K562 (cell line): Measurements from ENCODE around the gene CPOX. TPM values are rescaled to one million over a fixed set of nuclear protein-coding genes. Genes with fewer than 3 reads are reported as not detected.

Experiments used
- ATAC-seq: fragments of 200-7000 bp; cut with Tn5 transposase; 3 replicates; pipeline ENCODE4 v1.9.1; 2020; ENCODE audit warnings: moderate library complexity
- BruUV-seq: library from RNA; stranded (reverse); fragments of 400-500 nt; replicated peaks from 2 replicates; lab custom pipeline; 2021; lab: Mats Ljungman, UMichigan
- CTCF ChIA-PET: fragments of 300-600 bp; formaldehyde crosslinking; extraction: SDS; loops from one replicate; lab custom pipeline; 2021; ENCODE audit warnings: low intra/inter-chr PET ratio; lab: Yijun Ruan, JAX
- POLR2A ChIA-PET: fragments of 300-600, 350-650 bp; sonication (Branson Sonifier 250); formaldehyde crosslinking; extraction: SDS; loops from one replicate; lab custom pipeline; 2021; ENCODE audit warnings: antibody characterized with exemption, inconsistent platforms; lab: Yijun Ruan, JAX
- DNase-seq, 4 experiments: peaks; one replicate each; pipeline versions ENCODE4 v3.0.0 to v3.0.0-alpha.2; 2011 to 2018; ENCODE audit warnings: low spot score in 3 of 4, mixed read lengths in 3 of 4; ENCODE audit errors: extremely low read depth in 1 of 4
- FAIRE-seq: peaks from 2 replicates; lab custom pipeline; 2011; peaks lifted over from hg19 to GRCh38; lab: Jason Lieb, UNC
- H2AFZ ChIP-seq: 2 replicates; pipeline ENCODE4 v1.6.0; 2011; ENCODE audit warnings: low read depth, low read length, control low read depth, inconsistent platforms
- H3K27ac ChIP-seq: fragments of 200-600 bp; 3 replicates; pipeline ENCODE4 v1.8.0; 2011; ENCODE audit warnings: low read depth, mild to moderate bottlenecking, control low read depth, inconsistent platforms, low read length, moderate library complexity, mixed read lengths; ENCODE audit errors: extremely low read depth
- H3K27me3 ChIP-seq, 2 experiments: fragments of 300-600 bp in 1 of 2; 2 replicates in 1 of 2; 3 replicates in 1 of 2; pipeline versions ENCODE4 v1.6.0 to v1.8.0; 2011; ENCODE audit warnings: inconsistent platforms in 2 of 2, low read length in 2 of 2, mild to moderate bottlenecking in 1 of 2, mixed read lengths in 1 of 2, moderate library complexity in 1 of 2; ENCODE audit not compliant: control insufficient read depth in 2 of 2, insufficient read depth in 2 of 2
- H3K36me3 ChIP-seq: fragments of 300-600 bp; 3 replicates; pipeline ENCODE4 v1.8.0; 2011; ENCODE audit warnings: mild to moderate bottlenecking, low read length, inconsistent platforms; ENCODE audit not compliant: control insufficient read depth, insufficient read depth
- H3K4me1 ChIP-seq, 2 experiments: fragments of 200-600 bp in 1 of 2; replicated peaks in 1 of 2; 2 replicates in 1 of 2; 3 replicates in 1 of 2; pipeline versions ENCODE4 v1.5.1 to v1.8.0; 2011; ENCODE audit warnings: inconsistent platforms in 2 of 2, low read length in 2 of 2, mild to moderate bottlenecking in 1 of 2, mixed read lengths in 1 of 2, moderate library complexity in 1 of 2; ENCODE audit not compliant: control insufficient read depth in 2 of 2, insufficient read depth in 2 of 2
- H3K4me2 ChIP-seq: 2 replicates; pipeline ENCODE4 v1.6.1; 2011; ENCODE audit warnings: low read length, control low read depth, inconsistent platforms, mixed read lengths; ENCODE audit not compliant: insufficient read depth
- H3K4me3 ChIP-seq: fragments of 200-600 bp; sonication (generic), shearing (Covaris generic); 2 replicates; pipeline ENCODE4 v1.5.1; 2016; ENCODE audit warnings: control low read depth, inconsistent platforms
- H3K79me2 ChIP-seq: fragments of 200-600 bp; 3 replicates; pipeline ENCODE4 v1.8.0; 2011; ENCODE audit warnings: low read length, inconsistent platforms; ENCODE audit not compliant: control insufficient read depth, insufficient read depth
- H3K9ac ChIP-seq, 2 experiments: 2 replicates each; pipeline versions ENCODE4 v1.6.0 to v1.6.1; 2011; ENCODE audit warnings: low read depth in 2 of 2, low read length in 2 of 2, control low read depth in 1 of 2, inconsistent platforms in 1 of 2, mild to moderate bottlenecking in 1 of 2, mixed read lengths in 1 of 2; ENCODE audit not compliant: insufficient read depth in 1 of 2
- H3K9me1 ChIP-seq: one replicate; pipeline ENCODE4 v1.6.0; 2011; ENCODE audit warnings: inconsistent platforms, mild to moderate bottlenecking, low read length, moderate library complexity; ENCODE audit not compliant: control insufficient read depth, insufficient read depth
- H3K9me3 ChIP-seq: replicated peaks from 2 replicates; pipeline ENCODE4 v1.5.1; 2011; ENCODE audit warnings: low read depth, low read length, inconsistent platforms; ENCODE audit not compliant: control insufficient read depth, insufficient read depth
- H4K20me1 ChIP-seq: replicated peaks from 2 replicates; pipeline ENCODE4 v1.6.1; 2011; ENCODE audit warnings: low read length, inconsistent platforms, mixed read lengths; ENCODE audit not compliant: control insufficient read depth, insufficient read depth
- ARNT ChIP-seq, 2 experiments: fragments of 450-650 bp; IDR thresholded peaks; 2 replicates each; pipeline ENCODE4 v1.6.1; 2016; ENCODE audit warnings: mild to moderate bottlenecking in 1 of 2
- CBFA2T3 ChIP-seq: fragments of 450-650 bp; IDR thresholded peaks from 2 replicates; pipeline ENCODE4 v1.6.1; 2017
- HINFP ChIP-seq: fragments of 450-650 bp; conservative IDR thresholded peaks from 2 replicates; pipeline ENCODE4 v1.6.1; 2016; ENCODE audit warnings: missing genetic modification characterization, low read depth, mild to moderate bottlenecking, control low read depth, missing compliant biosample characterization
- HMG20B ChIP-seq: fragments of 250-450 bp; sonication (Bioruptor Pico); IDR thresholded peaks from 2 replicates; pipeline ENCODE4 v1.5.0; 2021; ENCODE audit warnings: mild to moderate bottlenecking
- ZBTB7A ChIP-seq: IDR thresholded peaks from 2 replicates; pipeline ENCODE4 v1.6.1; 2011; ENCODE audit warnings: low read depth, mild to moderate bottlenecking, low read length, moderate library complexity, borderline replicate concordance; ENCODE audit not compliant: control insufficient read depth
- ZNF184 ChIP-seq: sonication (generic); formaldehyde crosslinking; IDR thresholded peaks from 2 replicates; pipeline ENCODE4 v1.5.0; 2020; ENCODE audit warnings: missing genetic modification reagents
- ZNF384 ChIP-seq: IDR thresholded peaks from 2 replicates; pipeline ENCODE4 v1.6.1; 2012; ENCODE audit warnings: low read depth, low read length, improper control_type of control experiment
- ZNF780A ChIP-seq: fragments of 250-450 bp; sonication (Bioruptor Pico); IDR thresholded peaks from 2 replicates; pipeline ENCODE4 v1.5.0; 2021; ENCODE audit warnings: mild to moderate bottlenecking
- WGBS: fragments of 100-300 bp; shearing (Covaris generic); methylation state at CpG from one replicate; pipeline ENCODE4 v1.1.6; 2016; ENCODE audit warnings: low coverage, mixed read lengths; ENCODE audit not compliant: insufficient coverage; ENCODE audit errors: missing lambda C conversion rate; 5-methylcytosine and 5-hydroxymethylcytosine counted together
- in situ Hi-C: fragments of 300-500 bp; cut with MboI; formaldehyde crosslinking; loops from 4 replicates; pipeline ENCODE4 v1.15.0; 2018; ENCODE audit warnings: inconsistent platforms, mixed read lengths
- intact Hi-C: fragments of 100-400 bp; cut with micrococcal nuclease; formaldehyde crosslinking; loops from 2 replicates; pipeline ENCODE4 v1.14.2; 2022
- polyA plus RNA-seq, 8 experiments: library from polyadenylated mRNA; depleted of rRNA in 4 of 8; stranded (reverse) in 5 of 8; unstranded in 3 of 8; fragments of >200 nt; fragmentation: Nextera tagmentation in 2 of 8; fragmentation: Illumina TruSeq in 1 of 8; extraction: Ambion mirVana in 2 of 8; extraction: Trizol in 1 of 8; gene quantifications; 2 replicates each; pipeline versions ENCODE4 v1.2.1 to v1.2.3, GENCODE V29; 2011 to 2014; ENCODE audit warnings: inconsistent platforms in 1 of 8, missing spikeins in 1 of 8
- total RNA-seq, 7 experiments: library from RNA; depleted of rRNA in 6 of 7; stranded (reverse); fragments of >200 nt in 6 of 7; fragmentation: Illumina TruSeq in 2 of 7; extraction: Trizol in 2 of 7; gene quantifications; 2 replicates each; pipeline versions ENCODE4 v1.2.1 to v1.2.3, GENCODE V29; 2011 to 2021; ENCODE audit warnings: low replicate concordance in 1 of 7
- TF ChIP-seq, protein P1 (sequence below), 2 experiments: fragments of 450-650 bp; formaldehyde crosslinking in 1 of 2; IDR thresholded peaks; 2 replicates each; pipeline versions ENCODE4 v1.4.0 to v1.6.1; 2014 to 2020; ENCODE audit warnings: mild to moderate bottlenecking in 2 of 2, borderline replicate concordance in 1 of 2, low read depth in 1 of 2
- TF ChIP-seq, protein P2 (sequence below): IDR thresholded peaks from 2 replicates; pipeline ENCODE4 v1.6.1; 2016; ENCODE audit warnings: missing genetic modification characterization, missing compliant biosample characterization

The CPOX gene
- total and polyA plus RNA-seq, 9 of the 15 experiments (the other 6 are each of a cell fraction or from before 2014, with no cell fraction given) = 14.6 to 82.1 (median 24.8) TPM

DNA sequence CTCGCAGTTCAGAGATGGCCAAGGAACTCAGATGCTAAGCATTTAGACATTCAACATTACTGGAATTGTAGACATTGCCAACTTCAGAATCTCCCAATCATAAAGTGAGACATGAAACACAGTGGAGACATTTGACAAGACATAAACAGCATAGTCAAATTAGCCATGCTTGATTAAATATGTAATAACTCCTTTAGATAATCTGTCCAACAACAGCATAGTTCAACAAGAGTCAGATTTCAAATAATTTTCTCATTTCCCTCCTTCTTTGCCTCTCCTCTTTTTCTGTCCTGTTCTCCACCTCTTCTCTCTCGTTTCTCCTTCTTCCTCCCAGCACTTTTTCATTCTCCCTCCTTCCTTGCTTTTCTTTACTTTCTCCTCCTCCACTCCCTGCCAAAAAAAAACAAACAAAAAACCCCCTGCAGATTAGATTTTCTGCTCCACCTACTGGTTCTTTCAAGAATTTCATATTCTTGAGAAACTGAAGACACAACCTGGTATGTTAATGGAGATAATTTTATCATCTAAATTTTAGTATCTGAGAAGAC, 20.2 kb downstream of the CPOX start:
- no TSS peak for BruUV-seq
- H3K27ac ChIP-seq = no peak overlapping the region
- no peak overlapping the region for H3K4me2 ChIP-seq
- FAIRE-seq (peak; percentile 61), DNase-seq (peak in 2 of 4 experiments; percentile 21 to 29), ATAC-seq (peak; percentile 70)
- WGBS = 37% methylated on average over 2 of the region's 2 CpGs
- 0 out of 2 replicates have a peak, but pooled peaks cover 3% of the 10 kb centered on the region for H4K20me1 ChIP-seq
- ChIA-PET POLR2A (interaction anchor here (1.6 kb wide), 1 partner anchor 13 kb away, joined by 3 read pairs; no protein-coding TSS in a partner anchor), CTCF (no interaction called here)
- H3K79me2 ChIP-seq = no peaks in the 10 kb centered on the region
- no peaks in the 10 kb centered on the region for H3K27me3 ChIP-seq
- in situ Hi-C loops (no loop called here), intact Hi-C loops (loop anchor here (10.0 kb wide), 1 partner anchor 228 kb away; no protein-coding TSS in a partner anchor)
- H3K36me3 ChIP-seq = peaks cover 16% of the 10 kb centered on the region; the same call in 2 of the 3 replicates
- peaks cover 6 to 8% of the 10 kb centered on the region in 2 experiments; a peak in 4 of 5 replicates for H3K4me1 ChIP-seq
- H3K4me3 ChIP-seq = no peak overlapping the region
- H2AFZ ChIP-seq = no peak overlapping the region
- H3K9me1 ChIP-seq = no peaks in the 10 kb centered on the region
- H3K9me3 ChIP-seq = no peaks in the 10 kb centered on the region
- no peak overlapping the region for H3K9ac ChIP-seq
- TF ChIP-seq CBFA2T3 = no peak
- TF ChIP-seq ZBTB7A = no peak
- TF ChIP-seq, protein P1, sequence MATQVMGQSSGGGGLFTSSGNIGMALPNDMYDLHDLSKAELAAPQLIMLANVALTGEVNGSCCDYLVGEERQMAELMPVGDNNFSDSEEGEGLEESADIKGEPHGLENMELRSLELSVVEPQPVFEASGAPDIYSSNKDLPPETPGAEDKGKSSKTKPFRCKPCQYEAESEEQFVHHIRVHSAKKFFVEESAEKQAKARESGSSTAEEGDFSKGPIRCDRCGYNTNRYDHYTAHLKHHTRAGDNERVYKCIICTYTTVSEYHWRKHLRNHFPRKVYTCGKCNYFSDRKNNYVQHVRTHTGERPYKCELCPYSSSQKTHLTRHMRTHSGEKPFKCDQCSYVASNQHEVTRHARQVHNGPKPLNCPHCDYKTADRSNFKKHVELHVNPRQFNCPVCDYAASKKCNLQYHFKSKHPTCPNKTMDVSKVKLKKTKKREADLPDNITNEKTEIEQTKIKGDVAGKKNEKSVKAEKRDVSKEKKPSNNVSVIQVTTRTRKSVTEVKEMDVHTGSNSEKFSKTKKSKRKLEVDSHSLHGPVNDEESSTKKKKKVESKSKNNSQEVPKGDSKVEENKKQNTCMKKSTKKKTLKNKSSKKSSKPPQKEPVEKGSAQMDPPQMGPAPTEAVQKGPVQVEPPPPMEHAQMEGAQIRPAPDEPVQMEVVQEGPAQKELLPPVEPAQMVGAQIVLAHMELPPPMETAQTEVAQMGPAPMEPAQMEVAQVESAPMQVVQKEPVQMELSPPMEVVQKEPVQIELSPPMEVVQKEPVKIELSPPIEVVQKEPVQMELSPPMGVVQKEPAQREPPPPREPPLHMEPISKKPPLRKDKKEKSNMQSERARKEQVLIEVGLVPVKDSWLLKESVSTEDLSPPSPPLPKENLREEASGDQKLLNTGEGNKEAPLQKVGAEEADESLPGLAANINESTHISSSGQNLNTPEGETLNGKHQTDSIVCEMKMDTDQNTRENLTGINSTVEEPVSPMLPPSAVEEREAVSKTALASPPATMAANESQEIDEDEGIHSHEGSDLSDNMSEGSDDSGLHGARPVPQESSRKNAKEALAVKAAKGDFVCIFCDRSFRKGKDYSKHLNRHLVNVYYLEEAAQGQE (IDR thresholded peaks at IDR 0.05; ENCODE audit: borderline replicate concordance) = peak; percentile 44; the same call in 1 of the 2 replicates
- TF ChIP-seq, protein P1 (CRISPR knock-in tag; IDR thresholded peaks at IDR 0.05; ENCODE audit: low read depth) = no peak
- TF ChIP-seq ZNF780A (CRISPR knock-in tag) = no peak
- TF ChIP-seq ZNF384 = 0 out of 2 replicates have a peak, but pooled peaks have one; percentile 32
- TF ChIP-seq, protein P2, sequence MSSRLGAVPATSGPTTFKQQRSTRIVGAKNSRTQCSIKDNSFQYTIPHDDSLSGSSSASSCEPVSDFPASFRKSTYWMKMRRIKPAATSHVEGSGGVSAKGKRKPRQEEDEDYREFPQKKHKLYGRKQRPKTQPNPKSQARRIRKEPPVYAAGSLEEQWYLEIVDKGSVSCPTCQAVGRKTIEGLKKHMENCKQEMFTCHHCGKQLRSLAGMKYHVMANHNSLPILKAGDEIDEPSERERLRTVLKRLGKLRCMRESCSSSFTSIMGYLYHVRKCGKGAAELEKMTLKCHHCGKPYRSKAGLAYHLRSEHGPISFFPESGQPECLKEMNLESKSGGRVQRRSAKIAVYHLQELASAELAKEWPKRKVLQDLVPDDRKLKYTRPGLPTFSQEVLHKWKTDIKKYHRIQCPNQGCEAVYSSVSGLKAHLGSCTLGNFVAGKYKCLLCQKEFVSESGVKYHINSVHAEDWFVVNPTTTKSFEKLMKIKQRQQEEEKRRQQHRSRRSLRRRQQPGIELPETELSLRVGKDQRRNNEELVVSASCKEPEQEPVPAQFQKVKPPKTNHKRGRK (tag) = peak; percentile 82
- 0 out of 4 replicates have a peak, but pooled peaks of 1 of the 2 experiments have one; percentile 30 for TF ChIP-seq ARNT (IDR thresholded peaks at IDR 0.05)
- TF ChIP-seq HMG20B (CRISPR knock-in tag) = no peak
- no peak for TF ChIP-seq ZNF184 (CRISPR knock-in tag)
- TF ChIP-seq HINFP (tag) = no peak
